ENCODE measurements around the gene RGS8. TPM values are rescaled to one million over a fixed set of nuclear protein-coding genes. Genes with fewer than 3 reads are reported as not detected.

Gene RGS8
- total RNA-seq, 4 donors from 2014 or later: 2.2 TPM; not detected in 3

DNA sequence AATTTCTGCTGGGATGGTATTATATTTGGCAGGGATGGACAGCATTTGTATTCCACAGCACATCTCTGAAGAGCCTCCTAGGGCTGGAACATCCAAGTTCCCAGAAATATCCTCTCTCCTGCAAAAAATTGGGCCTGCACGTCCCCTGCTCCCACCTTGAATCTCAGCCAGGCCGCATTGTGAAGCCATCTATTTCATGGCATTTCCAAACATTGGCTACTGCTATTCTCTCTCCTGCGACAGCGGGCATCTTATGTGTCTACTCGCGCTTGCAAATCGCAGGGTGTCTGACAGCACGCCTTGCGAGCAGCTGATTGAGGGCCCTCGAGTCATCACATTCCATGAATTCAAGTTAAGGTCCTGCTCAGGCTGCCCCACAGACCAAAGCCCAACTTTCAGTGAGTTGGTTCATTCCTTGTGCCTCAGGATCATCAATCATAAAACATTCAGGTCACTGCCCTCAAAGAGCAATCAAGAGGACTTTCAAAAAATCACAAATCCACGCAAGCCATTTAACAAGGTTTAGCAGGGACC, 15.8 kb downstream of the RGS8 start:
- Histone ChIP-seq H3K4me1 (no peaks in the 10 kb centered on the region), H3K36me3 (no peaks in the 10 kb centered on the region), H3K27ac (no peak overlapping the region), H3K9me3 (no peaks in the 10 kb centered on the region), H3K4me3 (no peak overlapping the region), H3K27me3 (peaks cover 8% of the 10 kb centered on the region)
- intact Hi-C loops (cut with DNase I; ENCODE audit: low total_unique reads) (no loop called here), in situ Hi-C loops (cut with MboI; ENCODE audit: low pct_ligation_motif_present in 1 of 4, low pct_unique_long_range_greater_than_20kb in 1 of 4, low sequenced_read_pairs in 3 of 4) (no loop called here)
- TF ChIP-seq, protein P1, sequence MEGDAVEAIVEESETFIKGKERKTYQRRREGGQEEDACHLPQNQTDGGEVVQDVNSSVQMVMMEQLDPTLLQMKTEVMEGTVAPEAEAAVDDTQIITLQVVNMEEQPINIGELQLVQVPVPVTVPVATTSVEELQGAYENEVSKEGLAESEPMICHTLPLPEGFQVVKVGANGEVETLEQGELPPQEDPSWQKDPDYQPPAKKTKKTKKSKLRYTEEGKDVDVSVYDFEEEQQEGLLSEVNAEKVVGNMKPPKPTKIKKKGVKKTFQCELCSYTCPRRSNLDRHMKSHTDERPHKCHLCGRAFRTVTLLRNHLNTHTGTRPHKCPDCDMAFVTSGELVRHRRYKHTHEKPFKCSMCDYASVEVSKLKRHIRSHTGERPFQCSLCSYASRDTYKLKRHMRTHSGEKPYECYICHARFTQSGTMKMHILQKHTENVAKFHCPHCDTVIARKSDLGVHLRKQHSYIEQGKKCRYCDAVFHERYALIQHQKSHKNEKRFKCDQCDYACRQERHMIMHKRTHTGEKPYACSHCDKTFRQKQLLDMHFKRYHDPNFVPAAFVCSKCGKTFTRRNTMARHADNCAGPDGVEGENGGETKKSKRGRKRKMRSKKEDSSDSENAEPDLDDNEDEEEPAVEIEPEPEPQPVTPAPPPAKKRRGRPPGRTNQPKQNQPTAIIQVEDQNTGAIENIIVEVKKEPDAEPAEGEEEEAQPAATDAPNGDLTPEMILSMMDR (IDR thresholded peaks at IDR 0.05): no peak
- TF ChIP-seq POLR2AphosphoS5 (IDR thresholded peaks at IDR 0.05) (no peak), EP300 (IDR thresholded peaks at IDR 0.05; ENCODE audit: low read depth) (no peak), POLR2A (IDR thresholded peaks at IDR 0.05) (no peak)
- no peak for DNase-seq
- 98 to 100% methylated on average over 2 to 11 of the region's 11 CpGs for WGBS, 2 donors (ENCODE audit: low coverage in 1 of 2)

DNA sequence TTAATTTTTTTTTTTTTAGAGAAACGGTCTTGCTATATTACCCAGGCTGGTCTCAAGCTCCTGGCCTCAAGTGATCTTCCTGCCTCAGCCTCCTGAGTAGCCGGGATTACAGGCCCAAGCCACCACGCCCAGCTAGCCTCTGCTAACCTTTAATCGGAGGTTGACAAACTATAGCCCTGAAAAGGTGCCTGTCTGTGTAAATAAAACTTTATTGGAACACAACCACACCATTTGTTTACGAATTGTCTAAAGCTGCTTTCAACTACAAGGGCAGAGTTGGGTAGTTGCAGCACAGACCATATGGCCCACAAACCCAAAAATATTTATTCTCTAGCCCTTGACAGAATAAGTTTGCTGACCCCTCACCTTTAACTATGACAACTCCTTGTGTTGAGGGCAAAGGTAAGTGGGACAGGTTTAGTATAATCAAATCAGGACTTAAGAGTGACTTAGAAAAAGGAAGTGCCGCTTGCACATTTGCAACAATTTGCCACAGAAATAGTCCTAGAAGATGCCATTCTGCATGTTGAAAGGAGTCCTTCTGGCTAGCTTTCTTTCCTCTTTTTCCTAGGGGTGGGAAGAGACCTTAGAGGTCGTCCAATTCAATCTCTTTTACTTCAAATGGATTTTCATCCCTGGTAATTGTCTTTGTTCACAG, 16.4 kb downstream of the RGS8 start:
- no peaks in the 10 kb centered on the region for H3K4me1 ChIP-seq
- in situ Hi-C loops (cut with MboI; ENCODE audit: low pct_ligation_motif_present in 1 of 4, low pct_unique_long_range_greater_than_20kb in 1 of 4, low sequenced_read_pairs in 3 of 4) (no loop called here), intact Hi-C loops (cut with DNase I; ENCODE audit: low total_unique reads) (no loop called here)
- TF ChIP-seq, protein P1 (IDR thresholded peaks at IDR 0.05): no peak
- TF ChIP-seq EP300 (IDR thresholded peaks at IDR 0.05; ENCODE audit: low read depth) (no peak), POLR2A (IDR thresholded peaks at IDR 0.05) (no peak), POLR2AphosphoS5 (IDR thresholded peaks at IDR 0.05) (no peak)
- H3K27ac ChIP-seq: no peak overlapping the region
- no peaks in the 10 kb centered on the region for H3K9me3 ChIP-seq
- H3K36me3 ChIP-seq: no peaks in the 10 kb centered on the region
- H3K27me3 ChIP-seq: peaks cover 8% of the 10 kb centered on the region
- 79 to 100% methylated on average over 3 to 7 of the region's 7 CpGs for WGBS, 2 donors (ENCODE audit: low coverage in 1 of 2)
- H3K4me3 ChIP-seq: no peak overlapping the region
- no peak for DNase-seq

DNA sequence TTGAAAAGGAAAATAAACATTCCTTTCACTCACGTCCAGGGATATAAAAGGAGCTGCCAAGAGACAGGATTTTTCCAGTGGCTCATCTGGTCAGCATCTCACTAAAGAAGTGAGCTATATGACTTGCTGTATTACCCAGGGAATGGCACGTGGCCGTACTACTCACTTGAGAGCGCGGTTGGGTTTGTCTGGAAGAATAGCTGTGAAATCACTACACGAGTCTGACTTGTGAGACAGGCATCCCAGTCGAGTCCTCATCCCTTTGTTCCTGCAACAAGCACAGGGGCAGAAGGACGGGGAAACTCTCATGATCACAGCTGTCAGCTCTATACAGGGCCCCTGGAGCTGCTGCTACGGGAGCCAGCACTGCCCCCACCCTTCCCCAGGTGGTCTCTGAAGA, 17.7 kb downstream of the RGS8 start:
- peaks cover 3% of the 10 kb centered on the region for H3K27me3 ChIP-seq
- WGBS, 2 donors (ENCODE audit: low coverage in 1 of 2): 72 to 77% methylated on average over 2 to 9 of the region's 9 CpGs
- no peaks in the 10 kb centered on the region for H3K9me3 ChIP-seq
- no peaks in the 10 kb centered on the region for H3K36me3 ChIP-seq
- no peak for TF ChIP-seq POLR2A (IDR thresholded peaks at IDR 0.05)
- TF ChIP-seq POLR2AphosphoS5 (IDR thresholded peaks at IDR 0.05): no peak
- no peak for TF ChIP-seq EP300 (IDR thresholded peaks at IDR 0.05; ENCODE audit: low read depth)
- H3K4me1 ChIP-seq: no peaks in the 10 kb centered on the region
- no peak overlapping the region for H3K27ac ChIP-seq
- no peak overlapping the region for H3K4me3 ChIP-seq
- intact Hi-C loops (cut with DNase I; ENCODE audit: low total_unique reads) (no loop called here), in situ Hi-C loops (cut with MboI; ENCODE audit: low pct_ligation_motif_present in 1 of 4, low pct_unique_long_range_greater_than_20kb in 1 of 4, low sequenced_read_pairs in 3 of 4) (no loop called here)
- no peak for DNase-seq

DNA sequence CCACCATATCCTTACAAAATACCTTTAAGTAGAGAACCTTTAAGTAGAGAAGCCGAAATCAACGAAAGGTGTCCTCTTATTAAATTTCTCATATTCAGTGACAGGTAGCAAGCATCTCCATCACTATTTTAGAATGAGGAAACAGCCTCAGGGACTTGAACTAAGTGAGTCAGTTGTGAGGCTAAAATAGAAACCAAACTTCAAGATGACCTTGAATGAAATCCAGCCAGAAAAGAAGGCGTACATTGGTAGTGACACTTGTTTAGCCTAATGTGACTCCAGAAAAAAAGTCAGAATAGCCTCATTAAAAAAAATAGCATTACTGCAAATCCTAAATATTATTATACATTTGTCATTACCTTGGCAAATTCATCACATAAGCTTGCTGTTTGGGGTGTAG, 20.1 kb downstream of the RGS8 start:
- 77 to 81% methylated on average over 3 of the region's 3 CpGs for WGBS, 2 donors (ENCODE audit: low coverage in 1 of 2)
- DNase-seq: no peak
- Histone ChIP-seq H3K4me1 (no peaks in the 10 kb centered on the region), H3K27me3 (no peaks in the 10 kb centered on the region), H3K9me3 (no peaks in the 10 kb centered on the region), H3K27ac (no peak overlapping the region), H3K36me3 (no peaks in the 10 kb centered on the region), H3K4me3 (no peak overlapping the region)
- in situ Hi-C loops (cut with MboI; ENCODE audit: low pct_ligation_motif_present in 1 of 4, low pct_unique_long_range_greater_than_20kb in 1 of 4, low sequenced_read_pairs in 3 of 4) (no loop called here), intact Hi-C loops (cut with DNase I; ENCODE audit: low total_unique reads) (no loop called here)
- TF ChIP-seq POLR2AphosphoS5 (IDR thresholded peaks at IDR 0.05) (no peak), POLR2A (IDR thresholded peaks at IDR 0.05) (no peak), EP300 (IDR thresholded peaks at IDR 0.05; ENCODE audit: low read depth) (no peak)
- TF ChIP-seq, protein P1 (IDR thresholded peaks at IDR 0.05): no peak
